ENCODE data around the gene RXRA.

DNA sequence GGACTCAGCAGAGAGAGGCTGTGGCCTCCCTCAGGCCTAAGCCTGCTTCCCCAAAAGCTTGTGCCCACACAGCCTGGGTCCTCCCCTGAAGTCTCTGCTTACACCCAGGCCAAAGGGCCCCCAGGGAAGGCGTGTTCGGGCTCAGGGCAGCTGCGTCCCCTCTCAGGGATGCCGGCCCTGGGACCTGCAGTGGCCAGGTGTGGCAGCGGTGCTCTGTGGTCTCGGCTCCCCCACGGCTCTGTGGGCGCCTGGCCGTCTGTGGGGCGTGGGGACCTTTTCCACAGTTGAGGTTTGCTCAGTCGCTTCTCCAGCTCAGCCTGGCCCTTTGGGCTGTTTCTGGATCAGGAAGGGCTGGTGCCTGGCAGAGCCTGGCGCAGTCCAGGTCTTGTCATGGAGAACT is 75.9 kb downstream of the RXRA start:
- TF ChIP-seq, protein P1, sequence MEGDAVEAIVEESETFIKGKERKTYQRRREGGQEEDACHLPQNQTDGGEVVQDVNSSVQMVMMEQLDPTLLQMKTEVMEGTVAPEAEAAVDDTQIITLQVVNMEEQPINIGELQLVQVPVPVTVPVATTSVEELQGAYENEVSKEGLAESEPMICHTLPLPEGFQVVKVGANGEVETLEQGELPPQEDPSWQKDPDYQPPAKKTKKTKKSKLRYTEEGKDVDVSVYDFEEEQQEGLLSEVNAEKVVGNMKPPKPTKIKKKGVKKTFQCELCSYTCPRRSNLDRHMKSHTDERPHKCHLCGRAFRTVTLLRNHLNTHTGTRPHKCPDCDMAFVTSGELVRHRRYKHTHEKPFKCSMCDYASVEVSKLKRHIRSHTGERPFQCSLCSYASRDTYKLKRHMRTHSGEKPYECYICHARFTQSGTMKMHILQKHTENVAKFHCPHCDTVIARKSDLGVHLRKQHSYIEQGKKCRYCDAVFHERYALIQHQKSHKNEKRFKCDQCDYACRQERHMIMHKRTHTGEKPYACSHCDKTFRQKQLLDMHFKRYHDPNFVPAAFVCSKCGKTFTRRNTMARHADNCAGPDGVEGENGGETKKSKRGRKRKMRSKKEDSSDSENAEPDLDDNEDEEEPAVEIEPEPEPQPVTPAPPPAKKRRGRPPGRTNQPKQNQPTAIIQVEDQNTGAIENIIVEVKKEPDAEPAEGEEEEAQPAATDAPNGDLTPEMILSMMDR (IDR thresholded peaks at IDR 0.05): no peak
- TF ChIP-seq EP300 (IDR thresholded peaks at IDR 0.05) (no peak), POLR2A (IDR thresholded peaks at IDR 0.05) (no peak)
